ENCODE data around the gene CPNE8.

DNA sequence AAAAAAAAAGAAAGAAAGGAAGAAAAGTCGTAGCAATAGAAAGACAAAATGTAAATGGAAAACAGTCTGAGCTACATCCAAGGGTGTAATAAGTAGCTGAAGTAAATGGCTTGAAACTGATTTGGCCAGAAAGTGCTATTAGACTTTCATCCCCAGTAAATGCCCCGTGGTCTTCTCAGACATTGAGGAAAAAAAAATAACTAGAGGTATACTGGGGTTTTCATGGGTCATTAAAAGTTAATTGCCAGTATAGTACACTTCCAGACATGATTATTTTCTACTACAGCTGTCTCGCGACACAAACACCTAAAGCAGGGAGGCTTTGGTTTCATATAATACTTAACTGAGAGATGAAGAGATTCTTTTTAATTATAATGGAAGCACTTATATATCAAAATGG is 271.9 kb downstream of the CPNE8 start:
- TF ChIP-seq, protein P1, sequence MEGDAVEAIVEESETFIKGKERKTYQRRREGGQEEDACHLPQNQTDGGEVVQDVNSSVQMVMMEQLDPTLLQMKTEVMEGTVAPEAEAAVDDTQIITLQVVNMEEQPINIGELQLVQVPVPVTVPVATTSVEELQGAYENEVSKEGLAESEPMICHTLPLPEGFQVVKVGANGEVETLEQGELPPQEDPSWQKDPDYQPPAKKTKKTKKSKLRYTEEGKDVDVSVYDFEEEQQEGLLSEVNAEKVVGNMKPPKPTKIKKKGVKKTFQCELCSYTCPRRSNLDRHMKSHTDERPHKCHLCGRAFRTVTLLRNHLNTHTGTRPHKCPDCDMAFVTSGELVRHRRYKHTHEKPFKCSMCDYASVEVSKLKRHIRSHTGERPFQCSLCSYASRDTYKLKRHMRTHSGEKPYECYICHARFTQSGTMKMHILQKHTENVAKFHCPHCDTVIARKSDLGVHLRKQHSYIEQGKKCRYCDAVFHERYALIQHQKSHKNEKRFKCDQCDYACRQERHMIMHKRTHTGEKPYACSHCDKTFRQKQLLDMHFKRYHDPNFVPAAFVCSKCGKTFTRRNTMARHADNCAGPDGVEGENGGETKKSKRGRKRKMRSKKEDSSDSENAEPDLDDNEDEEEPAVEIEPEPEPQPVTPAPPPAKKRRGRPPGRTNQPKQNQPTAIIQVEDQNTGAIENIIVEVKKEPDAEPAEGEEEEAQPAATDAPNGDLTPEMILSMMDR (IDR thresholded peaks at IDR 0.05) = no peak
- TF ChIP-seq FOSL2 (IDR thresholded peaks at IDR 0.05) (no peak), FOSL2 (CRISPR knock-in tag; IDR thresholded peaks at IDR 0.05) (no peak), POLR2A (IDR thresholded peaks at IDR 0.05; ENCODE audit: low read length) (no peak), HDAC2 (IDR thresholded peaks at IDR 0.05) (no peak), JUN (IDR thresholded peaks at IDR 0.05) (no peak)
